H1 (cell line): ENCODE measurements around the gene RBM47. TPM values are rescaled to one million over a fixed set of nuclear protein-coding genes. Genes with fewer than 3 reads are reported as not detected.
"Not testable (repeated sequence)": the region's sequence is repeated elsewhere in the genome, so short reads cannot be mapped to it uniquely, and the experiment has no call there.

ENCODE experiments used
- CTCF ChIA-PET: fragments of 300-600 bp; sonication (Branson Sonifier 250); formaldehyde crosslinking; loops from one replicate; lab custom pipeline; 2021; ENCODE audit not compliant: partially characterized antibody; lab: Charles Lee
- POLR2A ChIA-PET: fragments of 300-600 bp; sonication (Branson Sonifier 250); formaldehyde crosslinking; loops from one replicate; lab custom pipeline; 2021; ENCODE audit warnings: inconsistent platforms; ENCODE audit not compliant: partially characterized antibody; lab: Charles Lee
- DNase-seq, 2 experiments: peaks; one replicate each; pipeline versions ENCODE4 v3.0.0 to v3.0.0-alpha.2; 2010 to 2022; ENCODE audit warnings: low spot score in 2 of 2, low read depth in 1 of 2, mixed read lengths in 1 of 2
- FAIRE-seq: peaks from 2 replicates; lab custom pipeline; 2011; peaks lifted over from hg19 to GRCh38; lab: Jason Lieb, UNC
- H2AFZ ChIP-seq: 2 replicates; pipeline ENCODE4 v1.8.1; 2012; ENCODE audit warnings: low read length, inconsistent platforms
- H2AK5ac ChIP-seq: 2 replicates; pipeline ENCODE4 v1.6.1; 2013; ENCODE audit warnings: low read depth, low read length
- H2BK120ac ChIP-seq: replicated peaks from 2 replicates; pipeline ENCODE3; 2013; ENCODE audit warnings: low read depth, low read length, inconsistent platforms
- H2BK12ac ChIP-seq: 2 replicates; pipeline ENCODE4 v1.6.1; 2013; ENCODE audit warnings: low read depth, low read length
- H2BK15ac ChIP-seq: 2 replicates; pipeline ENCODE4 v1.6.1; 2013; ENCODE audit warnings: low read length
- H2BK20ac ChIP-seq: 2 replicates; pipeline ENCODE4 v1.6.1; 2013; ENCODE audit warnings: low read length
- H2BK5ac ChIP-seq: 2 replicates; pipeline ENCODE4 v1.6.1; 2013; ENCODE audit warnings: low read depth, low read length
- H3K14ac ChIP-seq: 2 replicates; pipeline ENCODE4 v1.6.1; 2013; ENCODE audit warnings: inconsistent platforms; ENCODE audit not compliant: insufficient read length
- H3K18ac ChIP-seq: 2 replicates; pipeline ENCODE4 v1.6.1; 2013; ENCODE audit warnings: low read length; ENCODE audit errors: extremely low read depth
- H3K23ac ChIP-seq: 2 replicates; pipeline ENCODE4 v1.6.1; 2013; ENCODE audit warnings: inconsistent platforms; ENCODE audit not compliant: insufficient read length
- H3K23me2 ChIP-seq: 2 replicates; pipeline ENCODE4 v1.6.1; 2013; ENCODE audit warnings: low read depth, low read length
- H3K27ac ChIP-seq: 2 replicates; pipeline ENCODE4 v1.6.1; 2011; ENCODE audit warnings: low read depth, low read length, inconsistent platforms
- H3K27me3 ChIP-seq, 4 experiments: replicated peaks in 1 of 4; 1 replicate in 1 of 4; 2 replicates in 3 of 4; pipeline versions ENCODE4 v1.6.1 to v1.8.1; 2011 to 2013; ENCODE audit warnings: low read length in 3 of 4, mild to moderate bottlenecking in 3 of 4, inconsistent platforms in 2 of 4, mixed read lengths in 2 of 4, moderate library complexity in 1 of 4; ENCODE audit not compliant: control insufficient read depth in 3 of 4, insufficient read depth in 3 of 4; ENCODE audit errors: extremely low read depth in 1 of 4
- H3K36me3 ChIP-seq, 4 experiments: 2 replicates each; pipeline versions ENCODE4 v1.6.1 to v1.8.1; 2011 to 2013; ENCODE audit warnings: mild to moderate bottlenecking in 4 of 4, low read length in 3 of 4, moderate library complexity in 2 of 4, control low read depth in 1 of 4, inconsistent platforms in 1 of 4; ENCODE audit not compliant: insufficient read depth in 4 of 4, control insufficient read depth in 2 of 4
- H3K4ac ChIP-seq: replicated peaks from 2 replicates; pipeline ENCODE3; 2013; ENCODE audit warnings: low read length, low read depth, mixed read lengths, inconsistent platforms; ENCODE audit not compliant: insufficient read length
- H3K4me1 ChIP-seq, 4 experiments: replicated peaks in 1 of 4; 1 replicate in 1 of 4; 2 replicates in 3 of 4; pipeline versions ENCODE4 v1.6.1 to v1.8.1; 2011 to 2013; ENCODE audit warnings: low read length in 3 of 4, inconsistent platforms in 2 of 4, mixed read lengths in 1 of 4; ENCODE audit not compliant: insufficient read depth in 4 of 4, control insufficient read depth in 3 of 4
- H3K4me2 ChIP-seq, 2 experiments: 2 replicates each; pipeline versions ENCODE4 v1.6.1 to v1.8.1; 2011 to 2013; ENCODE audit warnings: low read depth in 2 of 2, low read length in 2 of 2, control low read depth in 1 of 2, inconsistent platforms in 1 of 2, mild to moderate bottlenecking in 1 of 2; ENCODE audit not compliant: insufficient read depth in 1 of 2
- H3K4me3 ChIP-seq, 4 experiments: fragments of 200-600, 300-600 bp in 1 of 4; sonication (generic), shearing (Covaris generic), sonication (Bioruptor Twin) in 1 of 4; 2 replicates each; pipeline versions ENCODE4 v1.5.1 to v1.8.1; 2011 to 2016; ENCODE audit warnings: low read length in 4 of 4, low read depth in 3 of 4, control low read depth in 2 of 4, inconsistent platforms in 2 of 4, mild to moderate bottlenecking in 2 of 4, mixed read lengths in 1 of 4, moderate library complexity in 1 of 4; ENCODE audit not compliant: insufficient read depth in 2 of 4; ENCODE audit errors: extremely low read depth in 1 of 4
- H3K56ac ChIP-seq: replicated peaks from 2 replicates; pipeline ENCODE3; 2013; ENCODE audit warnings: low read depth, mild to moderate bottlenecking, mixed read lengths, low read length, inconsistent platforms; ENCODE audit not compliant: insufficient read length
- H3K79me1 ChIP-seq: 2 replicates; pipeline ENCODE4 v1.6.1; 2013; ENCODE audit warnings: low read depth, low read length, control low read depth
- H3K79me2 ChIP-seq, 2 experiments: 2 replicates each; pipeline versions ENCODE4 v1.6.1 to v1.8.1; 2012 to 2013; ENCODE audit warnings: low read length in 2 of 2, mild to moderate bottlenecking in 2 of 2, inconsistent platforms in 1 of 2; ENCODE audit not compliant: insufficient read depth in 2 of 2, control insufficient read depth in 1 of 2
- H3K9ac ChIP-seq, 4 experiments: replicated peaks in 1 of 4; 1 replicate in 1 of 4; 2 replicates in 3 of 4; pipeline versions ENCODE4 v1.6.1 to v1.8.1; 2011 to 2013; ENCODE audit warnings: low read depth in 3 of 4, low read length in 3 of 4, control low read depth in 2 of 4, mild to moderate bottlenecking in 2 of 4, moderate library complexity in 2 of 4, inconsistent platforms in 1 of 4; ENCODE audit errors: extremely low read depth in 1 of 4
- H3K9me3 ChIP-seq, 2 experiments: 2 replicates each; pipeline versions ENCODE4 v1.6.1 to v1.8.1; 2012 to 2013; ENCODE audit warnings: mild to moderate bottlenecking in 2 of 2, moderate library complexity in 2 of 2, control low read depth in 1 of 2, inconsistent platforms in 1 of 2, low read depth in 1 of 2, low read length in 1 of 2, mixed read lengths in 1 of 2; ENCODE audit not compliant: insufficient read depth in 2 of 2
- H4K20me1 ChIP-seq, 2 experiments: replicated peaks in 1 of 2; 2 replicates each; pipeline versions ENCODE3 to v1.8.1; 2011 to 2013; ENCODE audit warnings: inconsistent platforms in 2 of 2, low read length in 2 of 2, mild to moderate bottlenecking in 1 of 2; ENCODE audit not compliant: insufficient read depth in 2 of 2, control insufficient read depth in 1 of 2
- H4K5ac ChIP-seq: 2 replicates; pipeline ENCODE4 v1.6.1; 2013; ENCODE audit warnings: low read length, low read depth, mixed read lengths, inconsistent platforms; ENCODE audit not compliant: insufficient read length
- H4K8ac ChIP-seq: 2 replicates; pipeline ENCODE4 v1.8.0; 2013; ENCODE audit warnings: mild to moderate bottlenecking, moderate library complexity, low read length, inconsistent platforms; ENCODE audit not compliant: insufficient read depth; ENCODE audit errors: extremely low read depth
- H4K91ac ChIP-seq: replicated peaks from 2 replicates; pipeline ENCODE3; 2013; ENCODE audit warnings: low read length, mixed read lengths, inconsistent platforms; ENCODE audit not compliant: insufficient read length
- ASH2L ChIP-seq: fragments of 200-600, 300-600 bp; sonication (generic); IDR thresholded peaks from one replicate; pipeline ENCODE4 v1.7.1; 2017; ENCODE audit warnings: low read length
- CREB1 ChIP-seq: IDR thresholded peaks from 2 replicates; pipeline ENCODE4 v1.6.1; 2012; ENCODE audit warnings: inconsistent platforms
- FOSL1 ChIP-seq: IDR thresholded peaks from 2 replicates; pipeline ENCODE4 v1.6.1; 2011; ENCODE audit warnings: mild to moderate bottlenecking, low read depth, low read length, moderate library complexity; ENCODE audit not compliant: insufficient read depth
- GABPA ChIP-seq: IDR thresholded peaks from 2 replicates; pipeline ENCODE4 v1.6.1; 2011; ENCODE audit warnings: mild to moderate bottlenecking, low read length, moderate library complexity, borderline replicate concordance; ENCODE audit not compliant: insufficient read depth
- JUN ChIP-seq: IDR thresholded peaks from 2 replicates; pipeline ENCODE4 v1.6.1; 2011; ENCODE audit warnings: low read depth, mild to moderate bottlenecking, improper control_type of control experiment, low read length
- RBBP5 ChIP-seq: IDR thresholded peaks from 2 replicates; pipeline ENCODE4 v1.7.1; 2012; ENCODE audit warnings: low read depth, mild to moderate bottlenecking, inconsistent platforms, low read length, moderate library complexity, borderline replicate concordance
- SP1 ChIP-seq: IDR thresholded peaks from 2 replicates; pipeline ENCODE4 v1.6.1; 2011; ENCODE audit warnings: low read depth, low read length
- SRF ChIP-seq: IDR thresholded peaks from 2 replicates; pipeline ENCODE4 v1.6.1; 2011; ENCODE audit warnings: mild to moderate bottlenecking, low read depth, low read length, moderate library complexity
- TEAD4 ChIP-seq: IDR thresholded peaks from 2 replicates; pipeline ENCODE4 v1.6.1; 2012; ENCODE audit warnings: low read depth, low read length, inconsistent platforms, mixed read lengths
- WGBS, 2 experiments: shearing (Covaris generic) in 1 of 2; methylation state at CpG; one replicate each; pipeline versions ENCODE4 v1.1.6 to v1.1.7; 2013 to 2015; ENCODE audit warnings: low lambda C conversion rate in 2 of 2, mixed read lengths in 2 of 2, inconsistent platforms in 1 of 2, low coverage in 1 of 2, missing lambda C conversion rate in 1 of 2; ENCODE audit not compliant: insufficient replicate concordance in 2 of 2, insufficient coverage in 1 of 2, insufficient read length in 1 of 2; ENCODE audit errors: extremely low coverage in 1 of 2, missing lambda C conversion rate in 1 of 2; 5-methylcytosine and 5-hydroxymethylcytosine counted together
- polyA plus RNA-seq, 7 experiments: library from polyadenylated mRNA; depleted of rRNA in 3 of 7; stranded (reverse) in 5 of 7; unstranded in 2 of 7; fragments of >200 nt in 5 of 7; fragments of 200-250 nt in 2 of 7; gene quantifications; 1 replicate in 5 of 7; 2 replicates in 1 of 7; 4 replicates in 1 of 7; pipeline versions ENCODE4 v1.2.1 to v1.2.3, GENCODE V29; 2011 to 2013; ENCODE audit warnings: missing spikeins in 2 of 7, mixed read lengths in 2 of 7
- total RNA-seq: library from RNA; stranded (reverse); fragmentation: NEBNext Ultra II Directional; extraction: Animal tissue kit (Norgen Biotek cat#: 25700); gene quantifications from 2 replicates; pipeline ENCODE4 v1.2.1, GENCODE V29; 2021

The RBM47 gene
- total and polyA plus RNA-seq, 2 of the 8 experiments (the other 6 are each of a cell fraction or from before 2014, with no cell fraction given), result 42.8 to 78.9 TPM

DNA sequence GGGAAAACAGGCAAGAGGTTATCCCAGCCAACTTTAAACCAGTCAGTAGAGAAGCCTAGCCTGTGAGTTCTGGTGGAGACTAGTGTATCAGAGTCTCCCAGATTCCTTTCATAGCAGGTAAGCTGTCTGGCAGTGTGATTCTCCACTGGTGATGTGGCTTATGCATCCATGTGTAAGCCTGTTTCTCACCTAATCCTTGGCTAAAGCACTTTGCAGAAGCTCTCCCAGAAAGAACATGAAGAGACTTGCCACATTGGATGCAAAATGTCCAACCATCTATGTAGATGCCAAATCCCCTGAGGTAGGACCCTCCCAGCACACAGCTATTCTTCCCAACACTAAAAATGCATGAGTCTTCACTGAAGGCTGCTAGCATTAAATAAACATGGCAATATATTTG, 182.8 kb downstream of the RBM47 start (continued):
- TF ChIP-seq FOSL1 (no peak), JUN (no peak), TEAD4 (no peak), CREB1 (no peak), GABPA (no peak), ASH2L (no peak), RBBP5 (no peak), SP1 (no peak), SRF (no peak)

- H2BK12ac ChIP-seq, H3K23me2 ChIP-seq, H4K91ac ChIP-seq, H3K14ac ChIP-seq, H3K9me3 ChIP-seq, H3K27me3 ChIP-seq, H4K8ac ChIP-seq, H2AK5ac ChIP-seq, H2BK5ac ChIP-seq, H2BK120ac ChIP-seq, H3K27ac ChIP-seq, H3K18ac ChIP-seq, DNase-seq, H4K20me1 ChIP-seq, H3K79me1 ChIP-seq, H3K23ac ChIP-seq, H2BK15ac ChIP-seq, POLR2A ChIA-PET, H3K4ac ChIP-seq, H4K5ac ChIP-seq, H3K9ac ChIP-seq, H2AFZ ChIP-seq, H3K36me3 ChIP-seq, H3K56ac ChIP-seq, H3K4me3 ChIP-seq, H3K4me1 ChIP-seq, FAIRE-seq, H2BK20ac ChIP-seq, H3K4me2 ChIP-seq: not testable (repeated sequence)
- H3K79me2 ChIP-seq, result 0 out of 4 replicates have a peak, but pooled peaks cover 0 to 11% of the 10 kb centered on the region in 2 experiments
- CTCF ChIA-PET, result interaction anchor here (1.1 to 1.8 kb wide), 3 partner anchors 14 to 129 kb away, joined by 4 to 6 read pairs (median 4); no protein-coding TSS in a partner anchor
- 91% methylated on average over 2 of the region's 2 CpGs; no CpG with 5 or more reads in 1 of the 2 experiments for WGBS, 2 experiments
Observed at GRCh38 chr4:40446261-40446750, 183.4 kb downstream of the RBM47 start.
